ENCODE measurements around the gene WDR83. TPM values are rescaled to one million over a fixed set of nuclear protein-coding genes. Genes with fewer than 3 reads are reported as not detected.
"Not testable (repeated sequence)": the region's sequence is repeated elsewhere in the genome, so short reads cannot be mapped to it uniquely, and the experiment has no call there.

Gene WDR83
- polyA plus RNA-seq, 2 donors = 8.9 to 14.4 TPM

DNA sequence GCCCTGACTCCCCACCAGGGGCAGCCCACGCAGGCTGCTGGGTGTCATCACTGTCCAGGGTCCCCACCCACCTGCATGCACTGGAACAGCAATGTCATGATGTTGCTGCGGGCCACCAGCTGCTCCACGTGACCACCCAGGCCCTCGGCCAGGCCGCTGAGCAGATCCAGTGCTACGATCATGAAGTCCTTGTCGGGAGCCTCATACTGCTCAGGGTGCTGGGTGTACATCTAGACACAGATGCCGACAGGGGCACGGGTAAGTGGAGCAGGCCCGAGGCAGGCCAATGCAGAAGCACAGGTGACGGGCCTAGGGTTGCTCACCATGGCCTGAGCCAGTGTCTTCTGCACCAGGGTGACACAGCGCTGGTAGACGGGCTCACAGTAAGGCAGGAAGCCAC lies 38.6 kb downstream of the WDR83 start:
- Histone ChIP-seq H3K36me3 (ENCODE audit: control insufficient read depth in 2 of 2, insufficient read depth in 2 of 2, low read length in 1 of 2) (peaks cover 36 to 58% of the 10 kb centered on the region in 2 donors), H3K27ac (ENCODE audit: low read depth in 2 of 2, low read length in 1 of 2) (no peak overlapping the region), H3K27me3 (ENCODE audit: control insufficient read depth in 1 of 2, insufficient read depth in 2 of 2, low read length in 2 of 2) (no peaks in the 10 kb centered on the region), H3K9me3 (ENCODE audit: control insufficient read depth in 2 of 2, insufficient read depth in 1 of 2, low read depth in 1 of 2, low read length in 1 of 2) (no peaks in the 10 kb centered on the region), H3K4me1 (ENCODE audit: control insufficient read depth in 2 of 2, insufficient read depth in 2 of 2, low read length in 1 of 2) (no peaks in the 10 kb centered on the region), H3K4me3 (ENCODE audit: low read depth in 1 of 2, low read length in 2 of 2) (no peak overlapping the region)
- WGBS, 2 donors = 92 to 93% methylated on average over 13 of the region's 13 CpGs

DNA sequence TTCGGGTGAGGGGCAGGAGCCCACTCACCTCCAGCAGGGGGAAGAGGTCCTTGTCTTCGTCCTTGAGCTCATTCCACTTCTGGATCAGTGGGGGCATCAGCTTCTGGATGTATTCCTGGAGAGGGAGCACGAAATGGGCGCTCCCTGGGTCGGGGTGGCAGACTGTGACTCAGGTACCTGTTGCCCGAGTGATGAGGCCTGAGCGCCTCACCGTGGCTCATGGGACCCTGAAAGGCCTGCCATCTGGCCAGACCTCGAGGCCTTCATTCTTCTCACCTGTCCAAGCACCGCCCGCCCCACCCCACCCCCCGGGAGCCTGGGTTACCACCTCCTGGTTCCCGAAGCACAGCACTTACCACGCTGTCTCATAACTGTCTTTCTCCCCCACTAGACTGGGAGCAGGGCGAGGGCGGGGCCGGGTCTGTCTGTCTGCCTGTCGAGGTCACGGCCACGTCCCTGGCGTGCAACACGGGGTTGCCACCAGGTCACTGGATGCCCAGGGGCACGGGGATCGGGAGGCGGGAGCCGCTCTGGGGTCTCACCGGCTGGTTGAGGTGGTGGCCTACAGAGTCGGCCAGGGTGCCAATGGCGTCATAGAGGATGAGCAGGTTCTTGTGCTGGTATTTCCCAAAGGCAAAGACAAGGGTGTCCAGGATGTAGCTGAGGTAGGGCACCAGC lies 39.2 kb downstream of the WDR83 start:
- Histone ChIP-seq H3K27me3 (ENCODE audit: control insufficient read depth in 1 of 2, insufficient read depth in 2 of 2, low read length in 2 of 2) (no peaks in the 10 kb centered on the region), H3K4me3 (ENCODE audit: low read depth in 1 of 2, low read length in 2 of 2) (no peak overlapping the region), H3K36me3 (ENCODE audit: control insufficient read depth in 2 of 2, insufficient read depth in 2 of 2, low read length in 1 of 2) (peaks cover 33 to 58% of the 10 kb centered on the region in 2 donors), H3K27ac (ENCODE audit: low read depth in 2 of 2, low read length in 1 of 2) (no peak overlapping the region), H3K4me1 (ENCODE audit: control insufficient read depth in 2 of 2, insufficient read depth in 2 of 2, low read length in 1 of 2) (no peaks in the 10 kb centered on the region), H3K9me3 (ENCODE audit: control insufficient read depth in 2 of 2, insufficient read depth in 1 of 2, low read depth in 1 of 2, low read length in 1 of 2) (no peaks in the 10 kb centered on the region)
- 90 to 92% methylated on average over 29 of the region's 29 CpGs for WGBS, 2 donors

DNA sequence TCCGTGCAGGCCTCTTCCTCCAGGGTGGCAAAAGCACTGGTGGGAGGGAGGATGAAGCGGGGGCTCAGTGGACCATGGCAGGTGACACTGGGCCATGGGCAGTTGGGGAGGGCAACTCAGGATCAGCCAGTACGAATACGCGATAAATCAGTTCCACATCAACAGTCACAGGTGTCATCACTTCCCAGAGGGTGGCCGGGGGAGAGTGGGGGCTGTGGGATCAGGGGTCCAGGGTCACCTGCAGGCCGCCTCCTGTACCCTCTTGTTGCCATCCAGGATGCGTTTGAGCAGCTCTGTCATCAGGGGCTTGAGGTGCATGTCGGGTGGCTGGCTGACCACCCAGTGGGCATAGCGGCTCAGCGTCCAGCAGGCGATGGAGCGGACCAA lies 39.7 kb downstream of the WDR83 start:
- H3K4me1 ChIP-seq (ENCODE audit: control insufficient read depth in 2 of 2, insufficient read depth in 2 of 2, low read length in 1 of 2) = no peaks in the 10 kb centered on the region
- no peak overlapping the region for H3K4me3 ChIP-seq (ENCODE audit: low read depth in 1 of 2, low read length in 2 of 2)
- no peaks in the 10 kb centered on the region for H3K9me3 ChIP-seq (ENCODE audit: control insufficient read depth in 2 of 2, insufficient read depth in 1 of 2, low read depth in 1 of 2, low read length in 1 of 2)
- no peak overlapping the region for H3K27ac ChIP-seq (ENCODE audit: low read depth in 2 of 2, low read length in 1 of 2)
- 93 to 95% methylated on average over 13 of the region's 13 CpGs for WGBS, 2 donors
- H3K36me3 ChIP-seq (ENCODE audit: control insufficient read depth in 2 of 2, insufficient read depth in 2 of 2, low read length in 1 of 2) = peaks cover 31 to 56% of the 10 kb centered on the region in 2 donors
- H3K27me3 ChIP-seq (ENCODE audit: control insufficient read depth in 1 of 2, insufficient read depth in 2 of 2, low read length in 2 of 2) = no peaks in the 10 kb centered on the region

DNA sequence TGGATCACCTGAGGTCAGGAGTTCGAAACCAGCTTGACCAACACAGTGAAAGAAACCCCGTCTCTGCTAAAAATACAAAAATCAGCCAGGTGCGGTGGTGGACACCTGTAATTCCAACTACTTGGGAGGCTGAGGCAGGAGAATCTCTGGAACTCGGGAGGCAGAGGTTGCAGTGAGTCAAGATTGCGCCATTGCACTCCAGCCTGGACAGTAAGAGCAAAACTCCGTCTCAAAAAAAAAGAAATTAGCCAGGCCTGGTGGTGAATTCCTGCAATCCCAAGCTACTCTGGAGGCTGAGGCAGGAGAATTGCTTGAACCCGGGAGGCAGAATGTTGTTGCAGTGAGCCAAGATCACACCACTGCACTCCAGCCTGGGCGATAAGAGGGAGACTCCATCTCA lies 42.0 kb downstream of the WDR83 start:
- Histone ChIP-seq H3K4me1 (ENCODE audit: control insufficient read depth in 2 of 2, insufficient read depth in 2 of 2, low read length in 1 of 2) (no peaks in the 10 kb centered on the region), H3K27ac (ENCODE audit: low read depth in 2 of 2, low read length in 1 of 2) (no peak overlapping the region), H3K9me3 (ENCODE audit: control insufficient read depth in 2 of 2, insufficient read depth in 1 of 2, low read depth in 1 of 2, low read length in 1 of 2) (no peaks in the 10 kb centered on the region), H3K4me3 (ENCODE audit: low read depth in 1 of 2, low read length in 2 of 2) (no peak overlapping the region), H3K27me3 (ENCODE audit: control insufficient read depth in 1 of 2, insufficient read depth in 2 of 2, low read length in 2 of 2) (no peaks in the 10 kb centered on the region), H3K36me3 (ENCODE audit: control insufficient read depth in 2 of 2, insufficient read depth in 2 of 2, low read length in 1 of 2) (peaks cover 25 to 44% of the 10 kb centered on the region in 2 donors)
- 94 to 95% methylated on average over 8 of the region's 8 CpGs for WGBS, 2 donors

DNA sequence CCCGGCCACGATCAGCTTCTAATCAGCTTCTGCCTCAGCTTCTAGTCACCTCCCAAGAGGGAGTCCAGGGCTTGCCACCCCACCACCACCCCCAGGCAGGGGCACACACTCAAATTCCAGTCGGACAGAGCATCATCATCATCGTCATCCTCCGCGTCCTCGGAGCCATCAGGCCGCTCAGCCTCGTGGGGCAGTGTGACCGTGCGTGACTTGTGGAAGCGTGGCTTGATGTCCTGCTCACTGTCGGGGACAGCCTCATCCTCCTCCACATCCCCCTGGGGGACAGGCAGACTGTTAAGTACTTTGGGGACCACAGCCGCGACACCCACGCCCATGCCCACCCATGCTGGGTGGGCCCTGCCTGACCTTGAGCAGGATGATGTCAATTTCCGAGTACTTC lies 44.6 kb downstream of the WDR83 start:
- Histone ChIP-seq H3K4me1 (ENCODE audit: control insufficient read depth in 2 of 2, insufficient read depth in 2 of 2, low read length in 1 of 2) (no peaks in the 10 kb centered on the region), H3K27ac (ENCODE audit: low read depth in 2 of 2, low read length in 1 of 2) (no peak overlapping the region), H3K9me3 (ENCODE audit: control insufficient read depth in 2 of 2, insufficient read depth in 1 of 2, low read depth in 1 of 2, low read length in 1 of 2) (no peaks in the 10 kb centered on the region), H3K4me3 (ENCODE audit: low read depth in 1 of 2, low read length in 2 of 2) (no peak overlapping the region), H3K36me3 (ENCODE audit: control insufficient read depth in 2 of 2, insufficient read depth in 2 of 2, low read length in 1 of 2) (peaks cover 23 to 45% of the 10 kb centered on the region in 2 donors), H3K27me3 (ENCODE audit: control insufficient read depth in 1 of 2, insufficient read depth in 2 of 2, low read length in 2 of 2) (no peaks in the 10 kb centered on the region)
- WGBS, 2 donors = 93 to 94% methylated on average over 17 of the region's 17 CpGs

DNA sequence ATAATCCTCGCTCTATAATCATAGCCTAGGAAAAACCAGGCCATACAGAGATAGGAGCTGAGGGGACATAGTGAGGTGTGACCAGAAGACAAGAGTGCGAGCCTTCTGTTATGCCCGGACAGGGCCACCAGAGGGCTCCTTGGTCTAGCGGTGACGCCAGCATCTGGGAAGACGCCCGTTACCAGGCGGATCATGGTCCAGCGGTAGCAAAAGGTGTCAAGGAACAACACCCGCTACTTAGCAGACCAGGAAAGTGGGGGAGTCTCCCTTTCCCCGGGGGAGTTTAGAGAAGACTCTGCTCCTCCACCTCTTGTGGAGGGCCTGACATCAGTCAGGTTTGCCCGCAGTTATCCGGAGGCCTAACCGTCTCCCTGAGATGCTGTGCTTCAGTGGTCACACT lies 45.5 kb downstream of the WDR83 start:
- H3K36me3 ChIP-seq (ENCODE audit: control insufficient read depth in 2 of 2, insufficient read depth in 2 of 2, low read length in 1 of 2) = peaks cover 19 to 42% of the 10 kb centered on the region in 2 donors
- H3K27ac ChIP-seq (ENCODE audit: low read depth in 2 of 2, low read length in 1 of 2); H3K27me3 ChIP-seq (ENCODE audit: control insufficient read depth in 1 of 2, insufficient read depth in 2 of 2, low read length in 2 of 2); H3K4me1 ChIP-seq (ENCODE audit: control insufficient read depth in 2 of 2, insufficient read depth in 2 of 2, low read length in 1 of 2); H3K4me3 ChIP-seq (ENCODE audit: low read depth in 1 of 2, low read length in 2 of 2); H3K9me3 ChIP-seq (ENCODE audit: control insufficient read depth in 2 of 2, insufficient read depth in 1 of 2, low read depth in 1 of 2, low read length in 1 of 2): not testable (repeated sequence)
- 41 to 64% methylated on average over 9 to 12 of the region's 14 CpGs for WGBS, 2 donors

DNA sequence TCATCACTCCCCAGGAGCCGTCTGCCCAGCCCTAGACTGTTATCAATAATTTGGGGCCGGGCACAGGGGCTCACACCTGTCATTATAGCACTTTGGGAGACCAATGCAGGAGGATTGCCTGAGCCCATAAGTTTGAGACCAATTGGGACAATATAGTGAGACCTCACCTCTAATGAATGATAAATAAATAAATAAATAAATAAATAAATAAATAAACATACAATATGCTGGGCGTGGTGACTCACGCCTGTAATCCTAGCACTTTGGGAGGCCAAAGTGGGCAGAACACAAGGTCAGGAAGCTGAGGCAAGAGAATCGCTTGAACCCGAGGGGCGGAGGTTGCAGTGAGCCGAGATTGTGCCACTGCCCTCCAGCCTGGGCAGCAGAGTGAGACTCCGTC lies 46.7 kb downstream of the WDR83 start:
- not testable (repeated sequence) for H3K4me3 ChIP-seq (ENCODE audit: low read depth in 1 of 2, low read length in 2 of 2); H3K27me3 ChIP-seq (ENCODE audit: control insufficient read depth in 1 of 2, insufficient read depth in 2 of 2, low read length in 2 of 2); H3K9me3 ChIP-seq (ENCODE audit: control insufficient read depth in 2 of 2, insufficient read depth in 1 of 2, low read depth in 1 of 2, low read length in 1 of 2); H3K27ac ChIP-seq (ENCODE audit: low read depth in 2 of 2, low read length in 1 of 2); H3K4me1 ChIP-seq (ENCODE audit: control insufficient read depth in 2 of 2, insufficient read depth in 2 of 2, low read length in 1 of 2)
- WGBS, 2 donors = 90 to 95% methylated on average over 9 of the region's 9 CpGs
- H3K36me3 ChIP-seq (ENCODE audit: control insufficient read depth in 2 of 2, insufficient read depth in 2 of 2, low read length in 1 of 2) = peaks cover 19 to 42% of the 10 kb centered on the region in 2 donors

DNA sequence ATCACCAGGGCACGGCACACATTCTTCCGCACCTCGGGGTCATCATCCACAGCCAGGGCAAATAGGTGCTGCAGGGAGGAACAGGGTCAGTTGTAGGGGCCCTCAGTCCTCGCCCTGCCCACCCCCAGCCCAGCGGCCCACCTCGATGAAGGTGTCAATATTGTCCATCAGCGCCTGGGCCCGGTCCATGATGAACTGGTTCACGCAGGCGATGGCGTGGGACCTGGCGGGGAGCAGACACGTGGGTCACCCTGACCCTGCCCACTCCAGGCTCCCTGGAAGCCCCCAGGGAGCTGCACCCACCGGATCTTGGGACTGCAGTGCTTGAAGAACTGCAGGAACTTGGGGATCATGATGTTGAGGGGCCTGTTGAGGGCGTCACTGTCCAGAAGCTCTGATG lies 48.5 kb downstream of the WDR83 start:
- Histone ChIP-seq H3K27me3 (ENCODE audit: control insufficient read depth in 1 of 2, insufficient read depth in 2 of 2, low read length in 2 of 2) (no peaks in the 10 kb centered on the region), H3K4me3 (ENCODE audit: low read depth in 1 of 2, low read length in 2 of 2) (no peak overlapping the region), H3K27ac (ENCODE audit: low read depth in 2 of 2, low read length in 1 of 2) (no peak overlapping the region), H3K9me3 (ENCODE audit: control insufficient read depth in 2 of 2, insufficient read depth in 1 of 2, low read depth in 1 of 2, low read length in 1 of 2) (no peaks in the 10 kb centered on the region), H3K4me1 (ENCODE audit: control insufficient read depth in 2 of 2, insufficient read depth in 2 of 2, low read length in 1 of 2) (peaks cover 0 to 4% of the 10 kb centered on the region in 2 donors), H3K36me3 (ENCODE audit: control insufficient read depth in 2 of 2, insufficient read depth in 2 of 2, low read length in 1 of 2) (peaks cover 17 to 42% of the 10 kb centered on the region in 2 donors)
- 94 to 95% methylated on average over 15 of the region's 15 CpGs for WGBS, 2 donors

DNA sequence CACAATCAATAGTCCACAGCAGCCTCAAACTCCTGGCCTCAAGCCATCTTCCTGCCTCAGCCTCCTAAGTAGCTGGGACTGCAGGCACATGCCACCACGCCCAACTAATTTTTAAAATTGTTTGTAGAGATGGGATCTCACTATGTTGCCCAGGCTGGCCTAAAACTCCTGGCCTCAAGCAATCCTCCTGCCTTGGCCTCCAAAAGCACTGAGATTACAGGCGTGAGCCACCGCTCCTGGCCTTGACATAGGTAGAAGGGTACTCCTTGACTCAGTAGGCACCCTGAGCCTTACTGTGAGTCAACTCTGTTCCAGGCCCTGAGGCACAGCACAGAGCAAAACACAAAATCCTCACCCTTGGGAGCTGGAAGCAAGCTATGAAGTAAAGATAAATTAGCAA lies 49.3 kb downstream of the WDR83 start:
- Histone ChIP-seq H3K4me3 (ENCODE audit: low read depth in 1 of 2, low read length in 2 of 2) (no peak overlapping the region), H3K36me3 (ENCODE audit: control insufficient read depth in 2 of 2, insufficient read depth in 2 of 2, low read length in 1 of 2) (peaks cover 14 to 37% of the 10 kb centered on the region in 2 donors), H3K27me3 (ENCODE audit: control insufficient read depth in 1 of 2, insufficient read depth in 2 of 2, low read length in 2 of 2) (no peaks in the 10 kb centered on the region), H3K27ac (ENCODE audit: low read depth in 2 of 2, low read length in 1 of 2) (no peak overlapping the region), H3K4me1 (ENCODE audit: control insufficient read depth in 2 of 2, insufficient read depth in 2 of 2, low read length in 1 of 2) (peaks cover 0 to 7% of the 10 kb centered on the region in 2 donors), H3K9me3 (ENCODE audit: control insufficient read depth in 2 of 2, insufficient read depth in 1 of 2, low read depth in 1 of 2, low read length in 1 of 2) (no peaks in the 10 kb centered on the region)
- 96 to 99% methylated on average over 3 of the region's 3 CpGs for WGBS, 2 donors

DNA sequence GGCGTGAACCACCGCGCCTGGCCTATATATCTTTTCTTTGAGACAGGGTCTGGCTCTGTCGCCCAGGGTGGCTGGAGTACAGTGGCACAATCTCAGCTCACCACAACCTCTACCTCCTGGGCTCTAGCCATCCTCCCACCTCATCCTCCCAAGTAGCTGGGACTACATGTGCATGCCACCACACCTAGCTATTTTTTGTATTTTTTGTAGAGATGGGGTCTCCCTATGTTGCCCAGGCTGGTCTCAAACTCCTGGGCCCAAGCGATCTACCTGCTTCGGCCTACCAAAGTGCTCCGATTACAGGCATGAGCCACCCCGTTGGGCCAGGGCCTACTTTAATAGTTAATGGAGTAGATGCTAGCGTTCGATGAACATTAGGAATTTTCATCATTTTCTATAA lies 53.7 kb downstream of the WDR83 start:
- Histone ChIP-seq H3K4me1 (ENCODE audit: control insufficient read depth in 2 of 2, insufficient read depth in 2 of 2, low read length in 1 of 2) (peaks cover 0 to 8% of the 10 kb centered on the region in 2 donors), H3K27me3 (ENCODE audit: control insufficient read depth in 1 of 2, insufficient read depth in 2 of 2, low read length in 2 of 2) (no peaks in the 10 kb centered on the region), H3K36me3 (ENCODE audit: control insufficient read depth in 2 of 2, insufficient read depth in 2 of 2, low read length in 1 of 2) (peaks cover 0 to 15% of the 10 kb centered on the region in 2 donors), H3K27ac (ENCODE audit: low read depth in 2 of 2, low read length in 1 of 2) (no peak overlapping the region), H3K4me3 (ENCODE audit: low read depth in 1 of 2, low read length in 2 of 2) (no peak overlapping the region), H3K9me3 (ENCODE audit: control insufficient read depth in 2 of 2, insufficient read depth in 1 of 2, low read depth in 1 of 2, low read length in 1 of 2) (no peaks in the 10 kb centered on the region)
- 80 to 91% methylated on average over 10 of the region's 10 CpGs for WGBS, 2 donors
